Measurements from ENCODE around the gene HNRNPDL.
"Not testable (repeated sequence)": the region's sequence is repeated elsewhere in the genome, so short reads cannot be mapped to it uniquely, and the experiment has no call there.

Gene HNRNPDL

GRCh38 chr4:82423245-82424054, 6.8 kb downstream of the HNRNPDL start:
- TF ChIP-seq CTCF (IDR thresholded peaks at IDR 0.05; ENCODE audit: insufficient read depth, missing control alignments) = no peak
- DNase-seq (ENCODE audit: insufficient read length, low spot score) (no peak), FAIRE-seq (peak; percentile 25)

- no peak for TF ChIP-seq CTCF (IDR thresholded peaks at IDR 0.05; ENCODE audit: insufficient read depth, missing control alignments)
- DNase-seq (ENCODE audit: insufficient read length, low spot score) (no peak), FAIRE-seq (no peak)
Measured at GRCh38 chr4:82422616-82423015, 7.6 kb downstream of the HNRNPDL start.

GRCh38 chr4:82421796-82422560, 8.3 kb downstream of the HNRNPDL start:
- no peak for DNase-seq (ENCODE audit: insufficient read length, low spot score)
- TF ChIP-seq CTCF (IDR thresholded peaks at IDR 0.05; ENCODE audit: insufficient read depth, missing control alignments) = no peak
- FAIRE-seq = peak; percentile 83

GRCh38 chr4:82419451-82419850, 10.8 kb downstream of the HNRNPDL start:
- DNase-seq (ENCODE audit: insufficient read length, low spot score) (peak; percentile 43), FAIRE-seq (no peak)
- TF ChIP-seq CTCF (IDR thresholded peaks at IDR 0.05; ENCODE audit: insufficient read depth, missing control alignments) = no peak

GRCh38 chr4:82415922-82416365, 14.3 kb downstream of the HNRNPDL start:
- no peak for DNase-seq (ENCODE audit: insufficient read length, low spot score)
- no peak for TF ChIP-seq CTCF (IDR thresholded peaks at IDR 0.05; ENCODE audit: insufficient read depth, missing control alignments)
- FAIRE-seq = no peak

GRCh38 chr4:82415061-82415460, 15.2 kb downstream of the HNRNPDL start:
- not testable (repeated sequence) for FAIRE-seq; DNase-seq (ENCODE audit: insufficient read length, low spot score)

- FAIRE-seq = no peak
- no peak for TF ChIP-seq CTCF (IDR thresholded peaks at IDR 0.05; ENCODE audit: insufficient read depth, missing control alignments)
- no peak for DNase-seq (ENCODE audit: insufficient read length, low spot score)
Measured at GRCh38 chr4:82403725-82404124, 26.5 kb downstream of the HNRNPDL start.
